ENCODE data around the gene ARSA. TPM values are rescaled to one million over a fixed set of nuclear protein-coding genes. Genes with fewer than 3 reads are reported as not detected.

ARSA gene
- total and polyA plus RNA-seq, 2 of the 13 experiments (the other 11 are each of a cell fraction or from before 2014, with no cell fraction given): 9.0 to 11.5 TPM

- TF ChIP-seq PAXIP1 (CRISPR knock-in tag; conservative IDR thresholded peaks at IDR 0.05) (peak; percentile 97), BRCA1 (CRISPR knock-in tag; IDR thresholded peaks at IDR 0.05) (peak; percentile 65; the same call in 1 of the 2 replicates), BHLHE40 (IDR thresholded peaks at IDR 0.05; ENCODE audit: low read length) (peak; percentile 80), ZHX2 (IDR thresholded peaks at IDR 0.05; ENCODE audit: low read depth) (0 out of 2 replicates have a peak, but pooled peaks have one; percentile 28), ZHX2 (CRISPR knock-in tag; IDR thresholded peaks at IDR 0.05; ENCODE audit: borderline replicate concordance) (peak; percentile 51; the same call in 1 of the 2 replicates), ZNF143 (CRISPR knock-in tag; IDR thresholded peaks at IDR 0.05) (no peak; the same call in none of the 2 replicates), IRF2 (CRISPR knock-in tag; IDR thresholded peaks at IDR 0.05) (peak; percentile 41), ZNF609 (CRISPR knock-in tag; IDR thresholded peaks at IDR 0.05; ENCODE audit: borderline replicate concordance) (peak; percentile 87), ZNF792 (CRISPR knock-in tag; IDR thresholded peaks at IDR 0.05) (peak; percentile 32; the same call in 1 of the 2 replicates), FOXA1 (IDR thresholded peaks at IDR 0.05) (no peak), FOXA1 (CRISPR knock-in tag; IDR thresholded peaks at IDR 0.05) (peak; percentile 70), NR2F2 (IDR thresholded peaks at IDR 0.05; ENCODE audit: borderline replicate concordance, low read depth) (peak; percentile 88), ZMYM3 (CRISPR knock-in tag; IDR thresholded peaks at IDR 0.05) (peak; percentile 46; the same call in 1 of the 2 replicates), RAD21 (CRISPR knock-in tag; IDR thresholded peaks at IDR 0.05) (peak; percentile 60), ZNF563 (CRISPR knock-in tag; IDR thresholded peaks at IDR 0.05) (peak; percentile 62; the same call in 1 of the 2 replicates)
Observed at GRCh38 chr22:50641696-50642607, 14.0 kb upstream of the ARSA start (continued).

Data from HepG2 (cell line).